ENCODE measurements around the gene C11orf68.

Gene C11orf68

DNA sequence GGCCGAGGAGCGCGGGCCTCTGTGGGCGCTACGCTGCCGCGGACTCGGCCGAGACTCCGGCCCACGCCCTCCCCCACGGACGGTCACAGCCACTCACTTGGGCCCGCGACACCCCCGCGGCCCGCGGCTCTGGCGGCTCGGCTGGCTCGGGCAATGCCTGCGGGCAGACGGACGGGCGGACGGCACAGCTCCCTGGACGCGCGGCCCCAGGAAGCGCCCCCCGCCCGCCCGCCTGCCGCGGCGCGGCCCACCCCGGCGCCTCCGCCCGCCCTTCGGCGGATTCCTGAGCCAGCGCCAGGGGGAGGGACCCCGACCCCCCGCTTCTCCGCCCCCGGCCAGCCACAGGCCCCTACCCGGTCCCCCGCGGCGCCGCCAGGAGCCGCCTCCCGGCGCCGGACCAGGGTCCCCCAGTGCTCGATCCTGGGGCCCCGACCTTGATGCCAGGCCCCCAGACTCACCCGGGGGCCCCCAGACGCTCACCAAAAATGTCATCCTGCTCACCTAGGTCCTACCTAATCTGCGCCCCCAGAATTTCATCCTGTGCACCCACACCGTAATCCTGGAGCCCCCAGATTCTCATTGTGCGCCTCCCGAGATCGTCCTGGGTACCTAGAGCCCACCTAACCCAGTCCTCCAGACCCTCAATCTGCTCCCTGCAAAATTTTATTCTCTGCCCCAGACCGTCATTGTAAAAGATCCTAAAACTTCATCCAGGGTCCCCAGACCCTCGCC, 46.1 kb downstream of the C11orf68 start, which contains the start of gene EFEMP2:
Gene EFEMP2 (minus strand): TSS at position 215 of the 732 bp plus-strand sequence. CDS start 446 bp downstream, outside the sequence.
- Histone ChIP-seq H3K9ac (ENCODE audit: low read depth, low read length) (peak within 1 kb of the TSS; percentile 92), H3K36me3 (ENCODE audit: insufficient read depth, low read length) (peaks cover 35% of the 10 kb centered on the region), H3K27me3 (ENCODE audit: control insufficient read depth, insufficient read depth, low read length) (no peaks in the 10 kb centered on the region), H3K9me3 (replicated peaks; ENCODE audit: low read length) (no peaks in the 10 kb centered on the region), H3K4me1 (ENCODE audit: control insufficient read depth, insufficient read depth, low read length) (peaks cover 26% of the 10 kb centered on the region), H3K4me3 (ENCODE audit: low read length) (peak within 1 kb of the TSS; percentile 81), H3K4me2 (ENCODE audit: low read length) (peak within 1 kb of the TSS; percentile 93)

DNA sequence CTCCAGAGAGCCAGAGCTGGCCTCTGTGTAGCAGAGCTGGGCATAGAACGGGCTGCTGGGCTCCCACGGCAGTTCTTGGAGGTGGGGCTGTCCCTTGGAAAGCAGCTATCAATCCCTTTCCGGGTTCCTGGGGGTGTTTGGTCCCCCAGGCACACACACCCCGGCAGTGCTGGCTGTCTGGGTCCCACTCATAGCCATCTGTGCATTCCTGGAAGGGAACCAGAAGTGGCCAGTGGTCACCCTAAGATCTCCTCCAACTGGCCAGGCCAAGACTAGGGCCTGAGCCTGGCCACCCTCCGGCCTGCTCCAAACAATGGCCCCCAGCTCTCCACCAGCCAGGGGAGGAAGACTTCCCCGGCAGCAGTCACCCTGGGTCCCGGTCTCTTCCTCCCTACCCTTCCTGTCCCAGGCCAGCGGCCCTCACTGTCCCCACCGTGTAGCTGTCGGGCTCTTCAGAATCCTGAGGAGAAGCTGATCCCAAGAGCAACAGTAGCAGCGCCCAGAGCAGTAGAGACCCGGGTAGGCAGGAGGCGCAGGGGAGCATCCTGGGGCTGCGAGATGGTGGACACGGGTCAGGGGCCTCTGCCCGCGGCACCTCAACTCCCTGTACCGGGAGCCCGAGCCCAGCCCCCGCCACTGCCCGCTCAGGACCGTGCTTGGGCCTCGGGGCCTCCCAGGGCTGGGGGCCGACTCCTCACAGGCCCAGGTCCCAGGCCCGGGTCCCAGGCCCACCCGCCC, 46.9 kb downstream of the C11orf68 start:
- peak overlapping the region; percentile 92 for H3K9ac ChIP-seq (ENCODE audit: low read depth, low read length)
- H3K4me1 ChIP-seq (ENCODE audit: control insufficient read depth, insufficient read depth, low read length): peaks cover 26% of the 10 kb centered on the region
- H3K4me2 ChIP-seq (ENCODE audit: low read length): peak overlapping the region; percentile 93
- H3K9me3 ChIP-seq (replicated peaks; ENCODE audit: low read length): no peaks in the 10 kb centered on the region
- H3K36me3 ChIP-seq (ENCODE audit: insufficient read depth, low read length): peaks cover 43% of the 10 kb centered on the region
- no peaks in the 10 kb centered on the region for H3K27me3 ChIP-seq (ENCODE audit: control insufficient read depth, insufficient read depth, low read length)
- H3K4me3 ChIP-seq (ENCODE audit: low read length): peak overlapping the region; percentile 81

DNA sequence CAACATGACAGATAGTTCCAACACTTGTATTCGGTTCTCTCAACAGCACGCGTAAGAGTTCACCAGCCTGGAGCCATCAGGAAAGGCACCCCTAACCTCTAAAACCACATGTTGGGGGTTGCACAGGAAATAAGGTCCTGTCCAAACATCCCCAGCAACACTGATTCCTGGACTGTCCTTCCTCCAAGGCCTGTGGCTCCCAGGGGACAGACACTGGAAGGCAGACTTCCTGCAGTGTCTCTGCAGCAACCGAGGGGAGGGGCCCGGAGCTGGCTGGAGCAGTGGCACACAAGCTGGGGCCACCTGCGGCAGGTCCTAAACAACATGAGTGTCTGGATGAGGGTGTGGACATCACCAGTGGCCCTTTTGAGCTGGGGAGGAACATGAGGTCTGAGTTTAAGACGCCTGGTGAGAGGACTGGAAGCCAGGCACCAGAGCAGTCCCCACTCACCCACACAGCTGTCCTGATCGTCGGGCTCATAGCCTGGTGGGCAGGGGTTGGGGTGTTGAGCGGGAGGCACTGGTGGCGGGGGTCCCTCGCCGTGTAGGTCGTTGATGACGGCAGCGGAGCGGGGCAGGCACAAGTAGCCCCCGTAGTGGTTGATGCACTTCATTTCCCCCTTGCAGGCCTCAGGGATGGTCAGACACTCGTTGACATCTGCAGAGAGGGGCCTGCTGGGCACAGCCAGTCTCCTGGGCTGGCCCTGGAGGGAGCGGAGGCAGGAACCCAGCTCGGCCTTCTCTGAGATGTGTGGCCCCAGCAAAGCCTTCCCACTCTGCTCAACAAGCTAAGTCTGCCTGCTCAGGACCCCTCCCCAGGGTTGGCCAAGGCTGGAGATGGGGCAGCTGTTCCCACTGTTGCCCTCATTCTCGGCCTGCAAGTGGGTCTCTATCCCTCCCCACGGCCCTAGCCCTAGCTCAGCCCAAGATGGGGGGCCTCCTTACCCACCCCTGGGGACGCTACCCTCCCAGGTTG, 47.9 kb downstream of the C11orf68 start:
- peak overlapping the region; percentile 92 for H3K9ac ChIP-seq (ENCODE audit: low read depth, low read length)
- H3K27me3 ChIP-seq (ENCODE audit: control insufficient read depth, insufficient read depth, low read length): no peaks in the 10 kb centered on the region
- peaks cover 26% of the 10 kb centered on the region for H3K4me1 ChIP-seq (ENCODE audit: control insufficient read depth, insufficient read depth, low read length)
- peaks cover 49% of the 10 kb centered on the region for H3K36me3 ChIP-seq (ENCODE audit: insufficient read depth, low read length)
- H3K9me3 ChIP-seq (replicated peaks; ENCODE audit: low read length): no peaks in the 10 kb centered on the region
- H3K4me2 ChIP-seq (ENCODE audit: low read length): peak overlapping the region; percentile 93
- H3K4me3 ChIP-seq (ENCODE audit: low read length): peak overlapping the region; percentile 81

DNA sequence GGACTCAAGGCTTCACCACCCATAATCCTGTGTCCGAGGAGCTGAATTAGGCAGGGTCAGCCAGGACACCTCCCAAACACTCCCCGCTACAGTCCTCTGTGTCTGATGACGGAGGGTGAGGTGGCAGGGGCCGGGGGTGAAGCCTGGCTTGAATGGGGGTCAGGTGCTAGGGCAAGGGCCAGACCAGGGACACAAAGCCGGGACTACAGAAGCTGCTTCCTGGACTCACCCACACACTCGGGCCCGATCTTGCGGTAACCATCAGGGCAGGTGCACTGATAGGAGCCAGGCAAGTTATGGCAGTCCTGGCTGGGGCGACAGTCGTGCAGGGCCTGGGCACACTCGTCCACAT, 48.6 kb downstream of the C11orf68 start:
- H3K9me3 ChIP-seq (replicated peaks; ENCODE audit: low read length): no peaks in the 10 kb centered on the region
- peak overlapping the region; percentile 93 for H3K4me2 ChIP-seq (ENCODE audit: low read length)
- H3K36me3 ChIP-seq (ENCODE audit: insufficient read depth, low read length): peaks cover 56% of the 10 kb centered on the region
- no peaks in the 10 kb centered on the region for H3K27me3 ChIP-seq (ENCODE audit: control insufficient read depth, insufficient read depth, low read length)
- H3K4me1 ChIP-seq (ENCODE audit: control insufficient read depth, insufficient read depth, low read length): peaks cover 26% of the 10 kb centered on the region
- H3K9ac ChIP-seq (ENCODE audit: low read depth, low read length): peak overlapping the region; percentile 92
- no peak overlapping the region for H3K4me3 ChIP-seq (ENCODE audit: low read length)

DNA sequence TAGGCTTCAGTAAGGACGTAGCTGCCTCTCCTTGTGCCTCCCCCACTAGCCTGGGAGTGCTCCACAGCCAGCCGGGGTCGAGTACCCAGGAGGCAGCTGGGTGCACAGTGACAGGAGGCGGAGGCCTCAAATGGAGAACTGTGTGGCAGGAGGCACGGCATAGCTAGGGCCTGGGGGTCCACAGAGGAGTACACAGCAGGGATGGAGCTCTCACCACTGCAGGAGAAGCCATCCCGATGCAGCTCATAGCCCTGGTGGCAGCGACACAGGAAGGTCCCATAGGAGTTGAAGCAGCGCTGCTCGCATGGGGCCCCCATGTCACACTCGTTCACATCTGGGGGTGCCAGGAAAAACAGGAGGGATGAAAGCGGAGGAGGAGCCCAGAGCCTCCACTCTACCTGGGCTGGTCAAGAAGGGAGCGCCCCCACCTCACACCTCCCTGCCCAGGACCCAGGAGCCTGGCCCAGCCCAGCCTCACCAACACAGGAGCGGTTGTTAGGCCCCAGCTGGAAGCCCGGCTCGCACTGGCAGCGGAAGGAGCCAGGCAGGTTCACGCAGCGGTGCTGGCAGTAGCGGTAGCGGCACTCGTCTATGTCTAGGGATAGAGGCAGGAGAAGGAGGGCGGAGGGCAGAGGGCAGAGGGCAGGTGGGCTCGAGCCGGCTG, 49.1 kb downstream of the C11orf68 start:
- Histone ChIP-seq H3K27me3 (ENCODE audit: control insufficient read depth, insufficient read depth, low read length) (no peaks in the 10 kb centered on the region), H3K9me3 (replicated peaks; ENCODE audit: low read length) (no peaks in the 10 kb centered on the region), H3K4me1 (ENCODE audit: control insufficient read depth, insufficient read depth, low read length) (peaks cover 26% of the 10 kb centered on the region), H3K36me3 (ENCODE audit: insufficient read depth, low read length) (peaks cover 61% of the 10 kb centered on the region), H3K4me2 (ENCODE audit: low read length) (peak overlapping the region; percentile 93), H3K9ac (ENCODE audit: low read depth, low read length) (no peak overlapping the region), H3K4me3 (ENCODE audit: low read length) (no peak overlapping the region)

DNA sequence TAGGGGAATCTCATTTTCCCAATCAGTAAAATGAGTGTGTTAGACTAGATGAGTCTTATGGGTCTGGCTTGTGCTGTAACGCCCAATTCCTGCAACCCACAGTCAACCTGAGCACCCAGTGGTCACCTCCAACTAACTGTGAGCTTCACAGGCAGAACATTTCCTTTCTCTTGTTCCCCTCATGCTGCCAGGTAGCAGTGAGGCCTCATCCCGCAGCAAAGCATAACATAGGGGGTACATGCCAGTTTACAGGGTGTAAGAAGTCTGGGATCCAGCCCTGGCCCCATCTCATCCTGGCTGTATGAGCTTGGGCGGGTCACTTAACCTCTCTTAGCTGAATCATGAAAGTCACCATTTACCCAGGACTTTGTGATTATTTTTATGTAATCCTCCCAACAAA, 50.0 kb downstream of the C11orf68 start:
- Histone ChIP-seq H3K9ac (ENCODE audit: low read depth, low read length) (no peak overlapping the region), H3K4me2 (ENCODE audit: low read length) (no peak overlapping the region), H3K36me3 (ENCODE audit: insufficient read depth, low read length) (peaks cover 70% of the 10 kb centered on the region), H3K27me3 (ENCODE audit: control insufficient read depth, insufficient read depth, low read length) (no peaks in the 10 kb centered on the region), H3K4me3 (ENCODE audit: low read length) (no peak overlapping the region), H3K9me3 (replicated peaks; ENCODE audit: low read length) (no peaks in the 10 kb centered on the region), H3K4me1 (ENCODE audit: control insufficient read depth, insufficient read depth, low read length) (peaks cover 26% of the 10 kb centered on the region)

DNA sequence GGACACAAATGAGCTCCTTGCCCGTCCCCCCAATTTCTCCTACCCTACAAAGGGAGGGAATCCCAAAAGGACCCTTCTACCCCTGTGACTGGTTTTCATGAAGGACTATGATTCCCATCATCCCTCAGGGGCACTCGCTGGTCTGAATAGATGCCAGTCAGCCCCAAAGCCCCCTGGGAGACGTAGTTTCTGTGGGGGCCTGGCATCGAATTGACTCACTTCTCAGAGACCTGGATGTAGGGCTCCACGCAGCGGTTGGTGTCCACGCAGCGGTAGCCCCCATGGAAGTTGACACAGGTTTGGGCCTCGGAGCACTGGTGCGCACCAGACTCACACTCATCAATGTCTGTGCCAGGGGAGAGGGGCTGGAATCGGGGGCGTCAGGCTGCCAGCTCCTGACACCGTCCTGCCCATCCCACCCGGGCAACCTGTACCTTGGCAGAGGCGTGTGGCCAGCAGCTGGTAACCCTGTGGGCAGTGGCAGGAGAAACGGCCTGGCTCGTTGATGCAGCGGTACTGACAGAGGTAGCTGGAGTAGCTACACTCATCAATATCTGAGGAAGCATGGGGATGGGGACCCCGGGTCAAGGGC, 50.7 kb downstream of the C11orf68 start:
- Histone ChIP-seq H3K36me3 (ENCODE audit: insufficient read depth, low read length) (peaks cover 77% of the 10 kb centered on the region), H3K4me2 (ENCODE audit: low read length) (no peak overlapping the region), H3K27me3 (ENCODE audit: control insufficient read depth, insufficient read depth, low read length) (no peaks in the 10 kb centered on the region), H3K9ac (ENCODE audit: low read depth, low read length) (no peak overlapping the region), H3K4me3 (ENCODE audit: low read length) (no peak overlapping the region), H3K4me1 (ENCODE audit: control insufficient read depth, insufficient read depth, low read length) (peaks cover 23% of the 10 kb centered on the region), H3K9me3 (replicated peaks; ENCODE audit: low read length) (no peaks in the 10 kb centered on the region)

DNA sequence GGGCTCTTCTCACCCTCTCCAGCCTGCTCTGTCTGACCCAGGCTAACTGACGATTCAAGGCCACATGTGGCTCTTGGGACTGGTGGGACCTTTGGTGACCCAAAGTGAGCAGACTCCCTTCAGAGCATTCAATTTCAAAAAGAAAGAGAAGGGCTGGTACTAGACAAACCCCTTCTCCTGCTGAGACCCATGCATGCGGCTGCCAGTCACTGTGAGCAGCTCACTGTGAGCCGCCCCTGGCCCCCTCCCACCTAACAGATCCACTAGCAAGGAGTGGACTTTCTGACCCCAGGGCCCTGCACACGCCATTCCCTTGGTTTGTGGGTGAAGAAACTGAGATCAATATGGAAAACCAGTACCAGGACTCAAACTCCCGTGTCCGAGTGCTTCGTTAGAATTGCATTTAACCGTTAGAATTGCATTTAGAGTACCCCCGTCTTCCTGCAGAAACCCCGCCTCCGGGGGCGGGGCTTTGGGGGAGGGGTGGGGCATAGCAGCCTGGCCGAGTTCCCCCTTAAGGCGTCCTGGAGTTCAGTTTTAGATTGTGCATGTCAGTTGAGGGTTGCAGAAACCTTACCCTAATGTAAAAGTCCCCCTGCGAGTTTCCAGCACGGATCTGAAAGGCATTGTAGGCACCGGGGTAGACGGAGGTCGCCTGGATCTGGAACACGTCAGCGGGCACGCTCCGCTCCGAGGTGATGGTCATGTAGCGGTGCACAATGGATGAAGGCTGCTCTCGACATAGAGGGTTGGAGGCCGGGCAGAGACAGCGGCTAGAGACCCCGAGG, 51.4 kb downstream of the C11orf68 start:
- no peaks in the 10 kb centered on the region for H3K9me3 ChIP-seq (replicated peaks; ENCODE audit: low read length)
- H3K4me3 ChIP-seq (ENCODE audit: low read length): no peak overlapping the region
- H3K4me1 ChIP-seq (ENCODE audit: control insufficient read depth, insufficient read depth, low read length): peaks cover 30% of the 10 kb centered on the region
- H3K4me2 ChIP-seq (ENCODE audit: low read length): no peak overlapping the region
- no peak overlapping the region for H3K9ac ChIP-seq (ENCODE audit: low read depth, low read length)
- H3K27me3 ChIP-seq (ENCODE audit: control insufficient read depth, insufficient read depth, low read length): no peaks in the 10 kb centered on the region
- peaks cover 84% of the 10 kb centered on the region for H3K36me3 ChIP-seq (ENCODE audit: insufficient read depth, low read length)

Data from skeletal muscle satellite cell (primary cell).